GM18517 (cell line): ENCODE measurements around the gene FAHD1.
"Not testable (repeated sequence)": the region's sequence is repeated elsewhere in the genome, so short reads cannot be mapped to it uniquely, and the experiment has no call there.

Source experiments
- ATAC-seq: cut with Tn5 transposase; IDR thresholded peaks from one replicate; pipeline ENCODE4 v1.9.1; 2021; ENCODE audit warnings: mild to moderate bottlenecking, moderate library complexity; ENCODE audit not compliant: unreplicated experiment

Gene FAHD1

DNA sequence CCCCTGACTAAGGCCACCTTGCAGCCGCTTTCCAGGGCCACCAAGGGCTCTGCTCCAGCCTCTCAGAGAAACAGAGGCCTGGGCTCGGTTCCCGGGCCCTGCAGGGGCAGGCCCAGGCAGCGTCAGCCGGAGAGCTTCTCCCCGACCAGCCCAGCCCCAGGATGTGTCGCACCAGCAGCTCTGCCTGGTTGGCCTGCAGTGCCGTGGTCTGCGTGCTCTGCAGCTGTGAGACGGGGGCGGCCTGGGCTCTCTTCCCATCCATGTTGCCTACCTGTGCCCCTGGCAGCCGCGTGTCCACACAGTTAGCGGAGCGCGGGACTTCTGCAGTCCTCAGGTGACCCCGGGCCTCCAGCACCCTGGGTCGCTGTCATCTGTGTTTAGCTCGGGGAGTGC, 38.3 kb upstream of the FAHD1 start:
- ATAC-seq = no peak

DNA sequence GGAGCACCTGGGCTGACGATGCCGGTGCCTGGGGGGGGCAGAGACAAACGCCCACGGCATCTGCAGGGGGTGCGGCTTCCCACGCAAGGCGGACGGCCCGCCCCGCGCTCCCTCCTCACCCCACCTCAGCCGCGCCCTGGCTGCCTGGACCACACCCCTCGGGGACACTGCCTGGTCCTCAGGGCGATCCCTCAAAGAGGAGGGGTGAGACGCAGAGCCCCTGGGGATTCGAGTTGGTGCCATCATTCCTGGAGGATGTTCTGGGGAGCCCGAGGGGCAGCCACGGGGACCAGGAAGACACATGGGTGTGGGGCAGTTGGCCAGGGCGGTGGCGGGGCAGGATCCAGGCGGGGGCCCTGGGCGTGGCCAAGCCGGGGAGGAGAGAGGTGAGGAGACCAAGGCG, 37.4 kb upstream of the FAHD1 start:
- no peak for ATAC-seq

- no peak for ATAC-seq
These were observed 36.8 kb upstream of the FAHD1 start for GRCh38 chr16:1790261-1790610.

- no peak for ATAC-seq
These were observed 36.3 kb upstream of the FAHD1 start for GRCh38 chr16:1790611-1791255.

DNA sequence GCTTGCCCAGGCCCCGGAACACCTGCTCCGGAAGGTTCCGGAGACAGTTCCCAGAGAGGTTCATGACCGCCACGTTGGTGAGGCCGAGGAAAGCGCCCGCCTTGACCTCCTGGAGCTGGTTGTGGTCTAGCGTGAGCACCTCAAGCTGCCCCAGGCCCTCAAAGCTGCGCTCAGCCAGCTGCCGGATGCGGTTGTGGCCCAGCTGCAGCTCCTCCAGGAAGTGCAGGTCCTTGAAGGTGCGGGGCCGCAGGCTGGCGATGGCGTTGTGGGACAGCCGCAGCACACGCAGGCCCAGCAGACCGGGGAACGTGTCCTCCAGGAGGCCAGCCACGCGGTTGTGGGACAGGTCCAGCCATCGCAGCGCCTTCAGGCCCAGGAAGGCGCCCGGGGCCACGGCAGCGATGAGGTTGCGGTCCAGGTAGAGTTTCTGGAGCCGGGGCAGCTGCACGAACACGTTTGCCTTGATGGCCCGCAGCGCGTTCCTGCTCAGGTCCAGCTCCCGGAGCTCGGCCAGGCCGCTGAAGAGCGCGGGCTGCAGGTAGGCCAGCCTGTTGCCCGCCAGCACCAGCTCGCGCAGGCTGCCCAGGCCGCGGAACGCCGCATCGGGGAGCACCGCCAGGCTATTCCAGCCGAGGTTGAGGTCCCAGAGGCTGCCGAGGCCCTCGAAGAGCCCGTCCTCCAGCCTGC, 35.6 kb upstream of the FAHD1 start:
- ATAC-seq = no peak

DNA sequence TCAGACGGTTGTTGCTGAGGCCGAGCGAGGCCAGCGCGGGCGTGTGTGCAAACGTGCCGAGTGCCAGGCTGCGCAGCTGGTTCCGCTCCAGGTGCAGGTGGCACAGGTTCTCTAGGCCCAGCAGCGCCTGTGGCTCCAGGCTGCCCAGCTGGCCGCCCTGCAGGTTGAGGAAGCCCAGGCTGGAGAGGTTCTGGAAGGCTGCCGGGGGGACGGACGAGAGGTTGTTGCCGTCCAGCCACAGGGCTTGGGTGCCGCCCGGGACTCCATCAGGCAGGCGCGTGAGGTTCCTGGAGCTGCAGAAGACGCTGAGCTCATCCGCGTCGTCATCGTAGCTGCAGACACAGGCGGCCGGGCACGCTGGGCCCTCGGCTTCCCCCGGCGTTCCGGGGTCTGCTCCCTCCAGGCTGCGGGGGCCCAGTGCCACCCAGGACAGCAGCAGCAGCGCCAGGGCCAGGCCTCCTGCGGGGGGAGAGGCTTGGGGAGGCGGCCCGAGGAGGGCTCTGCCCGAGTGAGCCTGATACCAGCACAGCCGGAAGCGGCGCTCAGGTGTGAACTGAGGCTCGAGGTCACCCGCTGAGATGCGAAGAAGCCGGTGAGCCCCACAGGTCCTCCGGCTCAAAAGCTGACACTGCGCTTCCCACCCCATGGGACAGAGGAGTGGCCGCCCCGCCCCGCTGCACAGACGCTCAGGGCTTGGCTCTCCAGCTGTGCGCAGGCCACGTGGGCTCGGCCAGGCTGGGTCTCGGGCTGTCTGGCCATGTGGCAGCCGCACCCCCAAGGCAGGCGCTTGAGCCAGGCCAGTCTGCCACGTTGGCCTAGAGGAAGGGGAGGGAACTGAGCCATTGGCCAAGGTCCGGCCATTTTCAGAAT, 34.8 kb upstream of the FAHD1 start:
- ATAC-seq = no peak

DNA sequence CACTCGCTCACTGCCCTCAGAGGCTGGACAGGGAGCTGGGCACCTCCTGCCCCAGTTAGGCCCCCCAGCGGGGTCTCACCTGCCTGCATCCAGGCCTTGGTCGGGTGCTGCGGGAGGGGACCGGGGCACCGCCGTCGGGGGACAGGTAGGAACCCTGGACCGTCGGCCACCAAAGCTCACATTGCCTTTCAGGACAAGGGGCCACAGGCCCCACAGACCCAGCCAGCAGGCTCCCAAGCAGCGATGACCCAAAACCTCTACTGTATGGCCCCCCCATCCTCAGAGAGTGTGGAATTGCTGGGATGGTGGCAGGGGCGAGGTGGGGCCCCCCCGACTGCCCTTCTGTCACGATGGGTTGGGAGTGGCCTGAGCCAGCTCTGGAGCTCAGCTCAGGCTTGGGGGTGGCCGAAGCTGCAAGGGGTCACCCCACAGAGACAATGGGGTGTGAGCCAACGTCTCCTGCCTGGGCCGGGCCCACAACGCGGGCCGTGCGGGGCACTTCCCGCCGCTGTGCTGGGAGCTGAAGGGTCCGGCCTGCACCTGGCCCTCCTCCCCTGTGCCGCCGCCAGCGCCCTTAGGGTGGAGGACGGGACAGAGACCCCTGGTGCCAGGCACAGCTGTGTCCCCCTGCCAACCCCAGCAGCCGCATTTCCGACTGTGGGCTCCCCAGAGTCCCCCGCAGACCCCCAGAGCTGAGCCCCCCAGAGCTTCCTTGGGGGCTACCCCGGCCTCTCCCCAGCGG, 34.0 kb upstream of the FAHD1 start:
- no peak for ATAC-seq

DNA sequence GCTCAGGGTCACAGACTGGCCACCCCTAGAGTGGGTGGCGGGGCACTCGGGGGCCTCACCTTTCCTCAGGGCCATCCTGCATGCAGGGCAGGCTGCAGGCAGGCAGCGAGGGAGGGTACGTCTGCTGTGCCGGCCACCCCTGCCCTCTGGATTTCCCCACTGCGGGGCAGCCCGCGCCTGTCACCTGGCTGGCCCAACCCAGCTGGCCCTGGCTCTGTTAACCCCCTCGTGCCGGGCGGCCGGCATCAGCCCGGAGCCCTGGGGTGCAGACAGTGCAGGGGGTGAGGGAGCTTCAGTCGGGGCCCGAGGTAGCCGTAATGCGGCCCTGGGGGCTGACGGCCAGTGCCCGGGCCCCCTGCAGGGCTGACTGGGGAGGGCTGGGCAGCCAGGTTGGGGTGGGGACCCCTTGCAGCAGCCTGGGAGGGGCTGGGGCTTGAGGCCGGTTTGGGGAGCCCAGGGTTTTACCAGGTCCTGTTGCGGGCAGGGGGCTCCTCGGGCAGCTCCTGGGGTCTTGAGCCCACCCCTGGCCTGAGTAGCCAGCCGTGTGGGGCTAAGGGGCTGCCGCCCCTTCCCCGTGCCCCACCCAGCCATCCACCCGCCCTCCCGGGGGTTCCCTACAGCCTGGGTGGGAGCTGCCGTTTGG, 33.3 kb upstream of the FAHD1 start, which contains the start of gene IGFALS:
IGFALS (minus strand) TSS at position 128 of the 643 bp plus-strand sequence; CDS start at position 75, 53 bp downstream.
- no peak for ATAC-seq

DNA sequence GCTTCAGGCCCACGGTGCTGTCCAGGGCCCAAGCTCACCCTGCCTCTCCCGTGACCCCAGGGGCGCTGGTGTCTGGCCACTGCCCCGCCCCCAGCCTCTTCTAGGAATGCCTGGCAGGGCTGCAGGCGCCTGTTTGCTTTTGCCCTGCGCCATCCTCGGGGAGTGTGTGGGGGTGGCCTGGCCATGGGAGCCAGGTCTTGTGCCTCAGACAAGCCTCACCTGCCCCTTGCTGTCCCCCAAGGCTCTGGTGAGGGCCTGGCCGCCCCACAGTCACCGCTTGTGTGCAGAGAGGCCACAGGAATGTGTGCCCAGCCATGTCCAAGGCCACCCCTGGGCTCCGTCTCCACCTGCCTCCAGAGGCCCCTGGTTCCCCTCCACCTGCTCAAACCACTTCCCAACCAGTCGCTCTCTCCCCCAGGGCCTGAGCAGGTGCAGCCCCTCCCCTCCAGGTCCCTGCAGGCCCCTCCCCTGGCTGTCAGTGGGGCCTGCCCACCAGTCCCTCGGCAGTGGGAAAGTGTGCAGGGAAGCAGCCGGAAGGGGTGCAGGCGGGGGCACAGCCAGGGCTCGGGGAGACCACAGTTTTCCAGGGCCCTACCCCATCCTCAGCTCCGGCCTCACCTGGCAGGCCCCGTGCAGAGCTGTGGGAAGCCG, 32.7 kb upstream of the FAHD1 start:
- ATAC-seq = no peak

GRCh38 chr16:1794908-1795666, 31.9 kb upstream of the FAHD1 start:
- no peak for ATAC-seq

- not testable (repeated sequence) for ATAC-seq
These were observed 27.7 kb upstream of the FAHD1 start for GRCh38 chr16:1799263-1799662.

GRCh38 chr16:1800701-1801100, 26.3 kb upstream of the FAHD1 start:
- ATAC-seq = no peak

GRCh38 chr16:1807626-1808025, 19.4 kb upstream of the FAHD1 start:
- ATAC-seq = no peak

DNA sequence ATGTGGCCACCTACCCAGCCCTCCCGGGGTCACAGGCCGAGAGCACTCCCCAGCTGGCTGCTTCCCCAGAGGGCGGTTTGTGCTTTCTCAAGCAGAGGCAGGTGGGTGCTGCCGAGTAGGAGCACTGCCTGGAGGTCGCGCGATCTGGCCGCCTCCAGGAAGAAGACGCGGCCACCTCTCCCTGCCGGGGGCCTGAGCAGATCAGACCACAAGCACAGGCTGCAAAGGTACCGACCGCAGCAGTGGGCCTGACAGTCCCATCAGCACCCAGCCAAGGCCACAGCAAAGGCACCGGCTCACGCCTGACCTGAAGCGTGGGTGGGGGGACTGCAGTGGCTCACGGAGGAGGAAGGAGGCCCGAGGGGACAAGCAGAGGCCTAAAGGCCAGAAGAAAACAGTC, 18.3 kb upstream of the FAHD1 start:
- ATAC-seq = no peak

DNA sequence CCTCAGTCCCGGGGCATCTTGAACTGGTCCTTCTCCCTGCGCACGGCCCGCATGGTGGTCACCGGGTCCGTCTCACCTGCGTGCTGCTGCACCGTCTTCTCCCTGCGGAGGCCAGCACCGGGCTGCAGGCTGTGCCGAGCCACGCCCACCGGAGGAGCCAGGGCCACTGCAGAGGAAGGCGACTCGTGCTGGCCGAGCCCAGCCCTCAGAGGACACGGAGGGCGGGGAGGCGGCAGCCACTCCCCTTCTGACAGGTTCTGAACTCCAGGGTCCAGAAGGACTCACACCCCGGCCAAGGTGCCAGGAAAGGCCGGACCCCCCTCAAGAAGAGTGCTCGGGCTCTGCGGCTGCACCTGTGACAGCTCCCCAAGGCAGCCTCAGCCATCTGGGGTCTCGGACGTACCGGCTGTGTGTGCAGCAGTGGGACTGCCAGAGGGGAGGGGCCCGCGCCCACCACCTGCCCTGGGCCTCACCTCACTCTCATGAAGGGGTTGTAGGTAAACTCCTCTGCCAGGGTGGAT, 17.7 kb upstream of the FAHD1 start:
- ATAC-seq = no peak

DNA sequence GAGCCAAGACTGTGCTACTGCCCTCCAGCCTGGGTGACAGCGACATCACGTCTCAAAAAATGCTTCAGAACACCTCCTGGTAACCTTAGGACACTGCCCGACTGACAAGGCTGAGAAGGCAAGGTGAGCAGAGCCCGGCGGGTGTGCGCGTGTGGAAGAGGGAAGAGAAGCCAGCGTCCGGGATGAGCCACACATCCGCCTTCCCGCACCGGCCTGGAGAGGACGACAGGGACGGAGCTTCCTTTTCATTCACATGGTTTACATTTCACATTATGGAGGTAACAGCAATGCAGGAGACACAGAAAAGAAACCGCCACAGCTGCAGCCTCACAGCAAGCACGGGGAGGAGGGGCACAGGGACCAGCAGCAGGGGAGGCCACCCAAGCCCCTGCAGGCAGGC, 16.9 kb upstream of the FAHD1 start:
- no peak for ATAC-seq

DNA sequence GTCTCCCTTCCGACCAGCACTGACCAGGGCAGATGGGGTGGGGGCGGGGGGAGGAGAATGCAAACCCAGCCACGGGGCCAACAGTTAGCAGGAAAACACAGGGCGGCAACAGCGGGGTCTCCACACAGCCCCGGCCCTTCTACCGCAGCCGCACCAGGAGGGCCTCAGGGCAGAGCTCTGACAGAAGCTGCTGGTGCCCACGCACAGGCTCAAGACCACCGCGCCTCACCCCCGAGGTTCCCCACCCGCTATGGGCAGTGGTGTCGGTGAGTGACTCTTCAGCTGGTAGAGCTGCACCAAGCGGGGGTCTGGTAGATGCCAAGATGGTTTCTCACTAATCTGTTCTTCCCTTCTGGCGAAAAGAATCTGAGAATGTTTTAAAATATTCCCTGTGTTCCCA, 16.5 kb upstream of the FAHD1 start:
- ATAC-seq = no peak

DNA sequence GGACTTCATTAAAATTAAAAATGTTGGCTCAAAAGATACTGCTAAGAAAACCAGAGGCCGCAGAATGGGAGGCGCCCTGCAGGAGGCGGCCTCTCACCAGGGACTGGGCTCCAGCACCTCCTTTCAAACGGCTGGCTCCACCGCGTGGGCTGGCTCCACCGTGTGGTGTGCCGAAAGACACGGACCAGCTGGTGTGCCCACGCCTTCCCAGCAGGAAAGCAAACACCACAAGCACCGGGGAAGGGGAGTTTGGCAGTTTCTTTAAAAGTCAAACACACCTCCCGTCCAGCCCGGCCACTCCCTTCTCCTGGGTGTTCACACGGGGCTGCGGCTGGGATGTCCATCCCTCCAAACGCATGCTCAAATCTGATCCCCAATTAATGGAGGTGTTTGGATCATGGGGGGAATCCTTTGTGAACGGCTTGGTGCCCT, 14.3 kb upstream of the FAHD1 start:
- no peak for ATAC-seq

DNA sequence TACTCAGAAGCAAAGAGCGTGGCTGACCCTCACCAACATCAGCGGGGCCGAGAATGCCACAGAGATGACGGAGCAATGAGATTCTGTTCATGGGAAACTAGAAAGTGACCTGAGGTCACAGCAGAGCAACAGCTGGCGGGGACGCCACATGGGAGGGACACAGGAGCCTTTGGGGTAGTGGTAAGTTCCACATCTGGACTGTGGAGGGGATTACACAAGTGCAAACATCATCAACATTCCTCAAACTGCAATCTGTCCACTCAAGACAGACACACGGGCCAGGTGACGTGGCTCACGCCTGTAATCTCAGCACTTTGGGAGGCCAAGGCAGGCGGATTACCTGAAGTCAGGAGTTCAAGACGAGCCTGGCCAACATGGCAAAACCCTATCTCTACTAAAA, 11.5 kb upstream of the FAHD1 start:
- no peak for ATAC-seq
